Measurements from ENCODE around the gene MARCHF9. TPM values are rescaled to one million over a fixed set of nuclear protein-coding genes. Genes with fewer than 3 reads are reported as not detected.
"Not testable (repeated sequence)": the region's sequence is repeated elsewhere in the genome, so short reads cannot be mapped to it uniquely, and the experiment has no call there.

MARCHF9 gene
- total RNA-seq, 2 donors from 2014 or later, result 5.2 to 9.9 TPM

GRCh38 chr12:57713209-57713608, 41.7 kb upstream of the MARCHF9 start:
- Histone ChIP-seq H3K36me3 (replicated peaks in 1 of 2; ENCODE audit: insufficient read depth in 1 of 2, low read depth in 2 of 2) (peaks cover 0 to 22% of the 10 kb centered on the region in 2 donors), H3K4me3 (no peak overlapping the region), H3K27me3 (no peaks in the 10 kb centered on the region), H3K4me1 (no peaks in the 10 kb centered on the region), H3K27ac (no peak overlapping the region), H3K9me3 (no peaks in the 10 kb centered on the region)
- 95 to 98% methylated on average over 4 to 5 of the region's 5 CpGs for WGBS, 2 donors
- DNase-seq (no peak), ATAC-seq (no peak)
- TF ChIP-seq CTCF (IDR thresholded peaks at IDR 0.05), result no peak
- TF ChIP-seq POLR2A (IDR thresholded peaks at IDR 0.05), result no peak
- intact Hi-C loops (cut with DNase I), result loop anchor here (10.0 kb wide), 1 partner anchor 1728 kb away; no protein-coding TSS in a partner anchor

DNA sequence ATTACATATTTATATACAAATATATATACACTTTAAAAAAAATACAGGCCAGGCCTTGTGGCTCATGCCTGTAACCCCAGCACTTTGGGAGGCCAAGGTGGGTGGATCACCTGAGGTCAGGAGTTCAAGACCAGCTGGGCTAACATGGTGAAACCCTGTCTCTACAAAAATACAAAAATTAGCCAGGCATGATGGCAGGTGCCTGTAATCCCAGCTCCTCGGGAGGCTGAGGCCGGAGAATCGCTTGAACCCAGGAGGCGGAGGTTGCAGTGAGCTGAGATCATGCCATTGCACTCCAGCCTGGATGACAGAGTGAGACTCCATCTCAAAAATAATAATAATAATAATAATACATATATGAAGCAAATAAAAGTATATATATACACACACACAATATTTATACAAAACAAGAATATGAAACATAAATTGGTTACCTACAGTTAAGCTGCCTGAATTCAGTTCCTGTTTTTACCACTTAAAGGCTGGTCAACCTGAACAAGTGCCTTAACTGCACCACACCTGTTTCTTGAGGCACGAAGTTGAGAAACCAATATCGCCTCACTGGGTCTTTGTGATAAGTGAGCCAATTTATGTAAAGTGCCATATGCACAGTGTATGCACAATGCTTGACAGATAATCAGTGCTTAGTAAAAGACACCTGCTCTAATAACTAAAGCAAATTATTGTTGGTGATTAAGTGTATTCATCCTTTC, 39.7 kb upstream of the MARCHF9 start:
- not testable (repeated sequence) for H3K27me3 ChIP-seq, H3K27ac ChIP-seq, H3K4me3 ChIP-seq, H3K4me1 ChIP-seq, DNase-seq, H3K9me3 ChIP-seq, ATAC-seq
- peaks cover 6 to 36% of the 10 kb centered on the region in 2 donors for H3K36me3 ChIP-seq (replicated peaks in 1 of 2; ENCODE audit: insufficient read depth in 1 of 2, low read depth in 2 of 2)
- intact Hi-C loops (cut with DNase I), result loop anchor here (10.0 kb wide), 1 partner anchor 1730 kb away; no protein-coding TSS in a partner anchor
- 95 to 98% methylated on average over 6 of the region's 6 CpGs for WGBS, 2 donors

DNA sequence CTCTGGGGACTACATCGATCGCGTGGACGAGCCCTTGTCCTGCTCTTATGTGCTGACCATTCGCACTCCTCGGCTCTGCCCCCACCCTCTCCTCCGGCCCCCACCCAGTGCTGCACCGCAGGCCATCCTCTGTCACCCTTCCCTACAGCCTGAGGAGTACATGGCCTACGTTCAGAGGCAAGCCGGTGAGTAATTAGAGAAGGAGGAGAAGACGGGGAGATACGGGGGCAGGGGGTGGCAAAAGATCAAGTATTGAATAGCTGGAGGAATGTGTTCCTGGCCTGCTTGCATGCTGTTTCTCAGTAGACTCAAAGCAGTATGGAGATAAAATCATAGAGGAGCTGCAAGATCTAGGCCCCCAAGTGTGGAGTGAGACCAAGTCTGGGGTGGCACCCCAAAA, 39.1 kb upstream of the MARCHF9 start:
- H3K36me3 ChIP-seq (replicated peaks in 1 of 2; ENCODE audit: insufficient read depth in 1 of 2, low read depth in 2 of 2), result peaks cover 6 to 39% of the 10 kb centered on the region in 2 donors
- no peaks in the 10 kb centered on the region for H3K9me3 ChIP-seq
- intact Hi-C loops (cut with DNase I), result loop anchor here (10.0 kb wide), 1 partner anchor 1731 kb away; no protein-coding TSS in a partner anchor
- no peak overlapping the region for H3K27ac ChIP-seq
- no peak overlapping the region for H3K4me3 ChIP-seq
- DNase-seq (no peak), ATAC-seq (no peak)
- no peaks in the 10 kb centered on the region for H3K27me3 ChIP-seq
- 89 to 95% methylated on average over 12 of the region's 12 CpGs for WGBS, 2 donors
- H3K4me1 ChIP-seq, result no peaks in the 10 kb centered on the region
- TF ChIP-seq CTCF (IDR thresholded peaks at IDR 0.05) (no peak), POLR2A (IDR thresholded peaks at IDR 0.05) (no peak)

DNA sequence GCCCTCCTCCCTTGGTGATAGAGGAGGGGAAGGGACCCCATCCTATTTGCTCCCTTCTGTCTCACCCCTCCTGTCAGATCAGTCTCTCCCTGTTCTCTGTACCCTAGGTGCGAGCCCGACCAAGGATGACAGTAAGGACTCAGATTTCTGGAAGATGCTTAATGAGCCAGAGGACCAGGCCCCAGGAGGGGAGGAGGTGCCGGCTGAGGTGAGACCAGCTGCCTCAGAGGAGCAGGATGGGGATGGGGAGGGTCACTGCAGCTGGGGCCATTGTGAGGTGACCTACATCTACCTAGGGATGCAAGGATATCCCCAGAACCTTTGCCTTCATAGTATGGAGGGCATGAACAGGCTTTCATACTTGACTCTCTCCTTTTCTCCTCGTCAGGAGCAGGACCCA, 38.6 kb upstream of the MARCHF9 start:
- H3K27me3 ChIP-seq, result no peaks in the 10 kb centered on the region
- H3K9me3 ChIP-seq, result no peaks in the 10 kb centered on the region
- peaks cover 6 to 39% of the 10 kb centered on the region in 2 donors for H3K36me3 ChIP-seq (replicated peaks in 1 of 2; ENCODE audit: insufficient read depth in 1 of 2, low read depth in 2 of 2)
- H3K27ac ChIP-seq, result no peak overlapping the region
- DNase-seq (no peak), ATAC-seq (no peak)
- intact Hi-C loops (cut with DNase I), result loop anchor here (10.0 kb wide), 1 partner anchor 1732 kb away; no protein-coding TSS in a partner anchor
- no peak for TF ChIP-seq CTCF (IDR thresholded peaks at IDR 0.05)
- no peak for TF ChIP-seq POLR2A (IDR thresholded peaks at IDR 0.05)
- H3K4me1 ChIP-seq, result no peaks in the 10 kb centered on the region
- WGBS, 2 donors, result 96 to 100% methylated on average over 1 to 4 of the region's 4 CpGs
- H3K4me3 ChIP-seq, result no peak overlapping the region

DNA sequence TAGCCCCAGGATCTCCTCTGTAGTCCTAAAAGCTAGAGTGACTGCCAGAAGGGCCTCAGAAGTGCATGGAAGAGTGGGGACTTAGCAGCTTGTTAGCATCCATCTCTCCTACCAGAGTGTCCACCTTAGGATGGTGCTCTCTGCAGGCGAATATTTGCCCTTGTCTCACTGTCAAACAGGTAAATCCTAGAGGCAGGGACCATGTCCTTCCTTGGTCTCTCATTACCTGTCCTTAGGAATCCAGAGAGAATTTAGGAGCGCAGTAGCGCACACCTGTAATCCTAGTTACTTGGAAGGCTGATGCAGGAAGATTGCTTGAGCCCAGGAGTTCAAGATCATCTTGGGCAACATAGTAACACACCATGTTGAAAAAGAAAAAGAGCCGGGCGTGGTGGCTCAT, 37.8 kb upstream of the MARCHF9 start:
- TF ChIP-seq CTCF (IDR thresholded peaks at IDR 0.05) (no peak), POLR2A (IDR thresholded peaks at IDR 0.05) (no peak)
- Histone ChIP-seq H3K9me3 (no peaks in the 10 kb centered on the region), H3K27me3 (no peaks in the 10 kb centered on the region), H3K36me3 (replicated peaks in 1 of 2; ENCODE audit: insufficient read depth in 1 of 2, low read depth in 2 of 2) (peaks cover 6 to 39% of the 10 kb centered on the region in 2 donors), H3K4me1 (no peaks in the 10 kb centered on the region), H3K4me3 (no peak overlapping the region), H3K27ac (no peak overlapping the region)
- intact Hi-C loops (cut with DNase I), result loop anchor here (10.0 kb wide), 1 partner anchor 1732 kb away; no protein-coding TSS in a partner anchor
- no peak for ATAC-seq
- no peak for DNase-seq
- WGBS, 2 donors, result 100% methylated on average over 5 of the region's 5 CpGs
